HepG2 (cell line): Measurements from ENCODE around the gene TLNRD1. TPM values are rescaled to one million over a fixed set of nuclear protein-coding genes. Genes with fewer than 3 reads are reported as not detected.

ENCODE experiments used
- ATAC-seq: fragments of 200-7000 bp; cut with Tn5 transposase; 3 replicates; pipeline ENCODE4 v1.9.1; 2020; ENCODE audit warnings: mild to moderate bottlenecking, moderate library complexity
- BruUV-seq: library from RNA; stranded (reverse); fragments of 400-500 nt; replicated peaks from 2 replicates; lab custom pipeline; 2021; lab: Mats Ljungman, UMichigan
- CTCF ChIA-PET: fragments of 300-600 bp; formaldehyde crosslinking; extraction: SDS; loops from one replicate; lab custom pipeline; 2021; ENCODE audit warnings: low total read pairs, inconsistent platforms, low intra/inter-chr PET ratio; lab: Yijun Ruan, JAX
- POLR2A ChIA-PET: fragments of 350-600 bp; sonication (Branson Sonifier 250); formaldehyde crosslinking; loops from one replicate; lab custom pipeline; 2020; ENCODE audit warnings: antibody characterized with exemption, inconsistent platforms; lab: Yijun Ruan, JAX
- DNase-seq: peaks from one replicate; pipeline ENCODE4 v3.0.0-alpha.2; 2015; ENCODE audit warnings: low spot score
- FAIRE-seq: peaks from 3 replicates; lab custom pipeline; 2011; peaks lifted over from hg19 to GRCh38; lab: Jason Lieb, UNC
- H2AFZ ChIP-seq: one replicate; pipeline ENCODE4 v1.6.1; 2011; ENCODE audit warnings: low read length, inconsistent platforms
- H3K27ac ChIP-seq: fragments of 300-600 bp; 3 replicates; pipeline ENCODE4 v1.8.0; 2011; ENCODE audit warnings: mixed run types, mild to moderate bottlenecking, mixed read lengths, low read length, inconsistent platforms; ENCODE audit not compliant: insufficient read depth; ENCODE audit errors: extremely low read length
- H3K27me3 ChIP-seq, 2 experiments: fragments of 200-600 bp in 1 of 2; 2 replicates in 1 of 2; 3 replicates in 1 of 2; pipeline versions ENCODE4 v1.6.0 to v1.8.0; 2011; ENCODE audit warnings: low read length in 2 of 2, mild to moderate bottlenecking in 2 of 2, moderate library complexity in 2 of 2, inconsistent platforms in 1 of 2; ENCODE audit not compliant: insufficient read depth in 2 of 2, control insufficient read depth in 1 of 2
- H3K36me3 ChIP-seq, 2 experiments: fragments of 200-600 bp in 1 of 2; replicated peaks in 1 of 2; 2 replicates in 1 of 2; 3 replicates in 1 of 2; pipeline versions ENCODE4 v1.5.1 to v1.8.0; 2011; ENCODE audit warnings: low read length in 2 of 2, inconsistent platforms in 1 of 2; ENCODE audit not compliant: insufficient read depth in 2 of 2, control insufficient read depth in 1 of 2
- H3K4me1 ChIP-seq: 2 replicates; pipeline ENCODE4 v1.5.1; 2012; ENCODE audit warnings: low read length, inconsistent platforms; ENCODE audit not compliant: insufficient read depth
- H3K4me2 ChIP-seq: 2 replicates; pipeline ENCODE4 v1.6.0; 2011; ENCODE audit warnings: low read depth, low read length, inconsistent platforms
- H3K4me3 ChIP-seq, 3 experiments: fragments of 200-600 bp in 1 of 3; sonication (generic), shearing (Covaris generic) in 1 of 3; replicated peaks in 1 of 3; 2 replicates each; pipeline ENCODE4 v1.5.1; 2011 to 2016; ENCODE audit warnings: low read length in 3 of 3, inconsistent platforms in 2 of 3, low read depth in 2 of 3, mild to moderate bottlenecking in 2 of 3, control low read depth in 1 of 3, mixed read lengths in 1 of 3; ENCODE audit not compliant: insufficient read depth in 1 of 3
- H3K79me2 ChIP-seq: one replicate; pipeline ENCODE4 v1.6.1; 2011; ENCODE audit warnings: low read length, inconsistent platforms; ENCODE audit not compliant: insufficient read depth
- H3K9ac ChIP-seq: 2 replicates; pipeline ENCODE4 v1.6.0; 2011; ENCODE audit warnings: mild to moderate bottlenecking, low read depth, low read length, inconsistent platforms; ENCODE audit not compliant: insufficient read depth
- H3K9me3 ChIP-seq: 2 replicates; pipeline ENCODE4 v1.5.1; 2012; ENCODE audit warnings: mild to moderate bottlenecking, low read length
- H4K20me1 ChIP-seq: 2 replicates; pipeline ENCODE4 v1.6.0; 2011; ENCODE audit warnings: inconsistent platforms, mild to moderate bottlenecking, low read length, moderate library complexity; ENCODE audit not compliant: insufficient read depth
- AHDC1 ChIP-seq: sonication (generic); formaldehyde crosslinking; IDR thresholded peaks from 2 replicates; pipeline ENCODE4 v1.5.1; 2020; ENCODE audit warnings: mild to moderate bottlenecking, missing genetic modification reagents, borderline replicate concordance
- KDM5B ChIP-seq: sonication (generic); formaldehyde crosslinking; IDR thresholded peaks from 2 replicates; pipeline ENCODE4 v1.4.0; 2020; ENCODE audit warnings: missing genetic modification reagents, mild to moderate bottlenecking, borderline replicate concordance
- KLF13 ChIP-seq: sonication (generic); formaldehyde crosslinking; IDR thresholded peaks from 2 replicates; pipeline ENCODE4 v1.4.0; 2020; ENCODE audit warnings: mild to moderate bottlenecking, missing genetic modification reagents
- MED13 ChIP-seq: sonication (generic); formaldehyde crosslinking; IDR thresholded peaks from 2 replicates; pipeline ENCODE4 v1.5.0; 2020; ENCODE audit warnings: missing genetic modification reagents
- NAIF1 ChIP-seq: sonication (generic); formaldehyde crosslinking; IDR thresholded peaks from 2 replicates; pipeline ENCODE4 v1.5.0; 2020; ENCODE audit warnings: mild to moderate bottlenecking, missing genetic modification reagents, borderline replicate concordance
- THAP11 ChIP-seq: IDR thresholded peaks from 2 replicates; pipeline ENCODE4 v1.6.1; 2016; ENCODE audit warnings: missing biosample characterization, missing genetic modification reagents
- ZNF496 ChIP-seq: sonication (generic); formaldehyde crosslinking; IDR thresholded peaks from 2 replicates; pipeline ENCODE4 v1.8.1; 2023; ENCODE audit warnings: mild to moderate bottlenecking, moderate library complexity, missing genetic modification reagents; ENCODE audit not compliant: insufficient replicate concordance
- ZNF598 ChIP-seq: sonication (generic); formaldehyde crosslinking; IDR thresholded peaks from 2 replicates; pipeline ENCODE4 v1.5.1; 2020; ENCODE audit warnings: mild to moderate bottlenecking, missing genetic modification reagents, borderline replicate concordance
- ZNF678 ChIP-seq: sonication (generic); formaldehyde crosslinking; IDR thresholded peaks from 2 replicates; pipeline ENCODE4 v1.4.0; 2020; ENCODE audit warnings: mild to moderate bottlenecking, missing genetic modification reagents
- ZNF724P ChIP-seq: sonication (generic); formaldehyde crosslinking; IDR thresholded peaks from 2 replicates; pipeline ENCODE4 v1.8.0; 2022; ENCODE audit warnings: missing genetic modification reagents, borderline replicate concordance
- ZNF766 ChIP-seq: sonication (generic); formaldehyde crosslinking; IDR thresholded peaks from 2 replicates; pipeline ENCODE4 v1.5.0; 2020; ENCODE audit warnings: missing genetic modification reagents, borderline replicate concordance
- WGBS: methylation state at CpG from one replicate; pipeline ENCODE4 v1.1.6; 2017; ENCODE audit warnings: low lambda C conversion rate; 5-methylcytosine and 5-hydroxymethylcytosine counted together
- in situ Hi-C: cut with HindIII; loops from 2 replicates; pipeline ENCODE4 v1.10.0; 2017; ENCODE audit warnings: low pct_unique_long_range_greater_than_20kb; ENCODE audit not compliant: extremely low pct_ligation_motif_present
- intact Hi-C: fragments of 100-400 bp; cut with micrococcal nuclease; formaldehyde crosslinking; loops from one replicate; pipeline ENCODE4 v1.10.0; 2022; ENCODE audit not compliant: unreplicated experiment
- polyA plus RNA-seq, 8 experiments: library from polyadenylated mRNA; depleted of rRNA in 3 of 8; stranded (reverse) in 7 of 8; unstranded in 1 of 8; fragments of >200 nt; fragmentation: Illumina TruSeq in 4 of 8; extraction: Trizol in 4 of 8; gene quantifications; 2 replicates each; pipeline versions ENCODE4 v1.2.1 to v1.2.3, GENCODE V29; 2011 to 2016; ENCODE audit warnings: low read depth in 4 of 8, missing spikeins in 1 of 8, mixed read lengths in 1 of 8; ENCODE audit not compliant: insufficient read depth in 1 of 8
- total RNA-seq, 5 experiments: library from RNA; depleted of rRNA; stranded (reverse); fragments of >200 nt; fragmentation: Illumina TruSeq; extraction: Trizol; gene quantifications; 2 replicates each; pipeline ENCODE4 v1.2.3, GENCODE V29; 2016; ENCODE audit warnings: low read depth in 1 of 5
- TF ChIP-seq, protein P1 (sequence below): IDR thresholded peaks from 2 replicates; pipeline ENCODE4 v1.6.1; 2012; ENCODE audit warnings: inconsistent platforms
- TF ChIP-seq, protein P2 (sequence below): sonication (generic); formaldehyde crosslinking; IDR thresholded peaks from 2 replicates; pipeline ENCODE4 v1.4.0; 2020; ENCODE audit warnings: missing genetic modification reagents
- TF ChIP-seq, protein P3 (sequence below): IDR thresholded peaks from 2 replicates; pipeline ENCODE4 v1.6.1; 2012; ENCODE audit warnings: low read depth, low read length, improper control_type of control experiment

The TLNRD1 gene
- total and polyA plus RNA-seq, 2 of the 13 experiments (the other 11 are each of a cell fraction or from before 2014, with no cell fraction given) = 3.4 to 5.3 TPM

GRCh38 chr15:81007428-81008064 is 6.8 kb downstream of the TLNRD1 start:
- no TSS peak for BruUV-seq
- H3K4me1 ChIP-seq = peaks cover 13% of the 10 kb centered on the region
- H3K79me2 ChIP-seq = no peaks in the 10 kb centered on the region
- H3K4me3 ChIP-seq = no peak overlapping the region
- 63% methylated on average over 6 of the region's 6 CpGs for WGBS
- FAIRE-seq = no peak
- no peaks in the 10 kb centered on the region for H3K9me3 ChIP-seq
- ATAC-seq = no peak; the same call in 2 of the 3 replicates
- H4K20me1 ChIP-seq = no peaks in the 10 kb centered on the region; the same call in 1 of the 2 replicates
- H3K4me2 ChIP-seq = no peak overlapping the region
- H3K9ac ChIP-seq = no peak overlapping the region
- no peak for DNase-seq
- ChIA-PET CTCF (no interaction called here), POLR2A (no interaction called here)
- intact Hi-C loops (no loop called here), in situ Hi-C loops (no loop called here)
- no peak overlapping the region for H3K27ac ChIP-seq
- no peaks in the 10 kb centered on the region; a peak in 1 of 5 replicates for H3K27me3 ChIP-seq
- H2AFZ ChIP-seq = no peak overlapping the region
- no peaks in the 10 kb centered on the region; a peak in 1 of 5 replicates for H3K36me3 ChIP-seq
- no peak for TF ChIP-seq KLF13 (CRISPR knock-in tag)
- no peak for TF ChIP-seq ZNF598 (CRISPR knock-in tag)
- TF ChIP-seq, protein P1, sequence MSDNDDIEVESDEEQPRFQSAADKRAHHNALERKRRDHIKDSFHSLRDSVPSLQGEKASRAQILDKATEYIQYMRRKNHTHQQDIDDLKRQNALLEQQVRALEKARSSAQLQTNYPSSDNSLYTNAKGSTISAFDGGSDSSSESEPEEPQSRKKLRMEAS = no peak
- no peak for TF ChIP-seq ZNF496 (CRISPR knock-in tag)
- no peak for TF ChIP-seq NAIF1 (CRISPR knock-in tag)
- TF ChIP-seq, protein P2, sequence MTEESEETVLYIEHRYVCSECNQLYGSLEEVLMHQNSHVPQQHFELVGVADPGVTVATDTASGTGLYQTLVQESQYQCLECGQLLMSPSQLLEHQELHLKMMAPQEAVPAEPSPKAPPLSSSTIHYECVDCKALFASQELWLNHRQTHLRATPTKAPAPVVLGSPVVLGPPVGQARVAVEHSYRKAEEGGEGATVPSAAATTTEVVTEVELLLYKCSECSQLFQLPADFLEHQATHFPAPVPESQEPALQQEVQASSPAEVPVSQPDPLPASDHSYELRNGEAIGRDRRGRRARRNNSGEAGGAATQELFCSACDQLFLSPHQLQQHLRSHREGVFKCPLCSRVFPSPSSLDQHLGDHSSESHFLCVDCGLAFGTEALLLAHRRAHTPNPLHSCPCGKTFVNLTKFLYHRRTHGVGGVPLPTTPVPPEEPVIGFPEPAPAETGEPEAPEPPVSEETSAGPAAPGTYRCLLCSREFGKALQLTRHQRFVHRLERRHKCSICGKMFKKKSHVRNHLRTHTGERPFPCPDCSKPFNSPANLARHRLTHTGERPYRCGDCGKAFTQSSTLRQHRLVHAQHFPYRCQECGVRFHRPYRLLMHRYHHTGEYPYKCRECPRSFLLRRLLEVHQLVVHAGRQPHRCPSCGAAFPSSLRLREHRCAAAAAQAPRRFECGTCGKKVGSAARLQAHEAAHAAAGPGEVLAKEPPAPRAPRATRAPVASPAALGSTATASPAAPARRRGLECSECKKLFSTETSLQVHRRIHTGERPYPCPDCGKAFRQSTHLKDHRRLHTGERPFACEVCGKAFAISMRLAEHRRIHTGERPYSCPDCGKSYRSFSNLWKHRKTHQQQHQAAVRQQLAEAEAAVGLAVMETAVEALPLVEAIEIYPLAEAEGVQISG (CRISPR knock-in tag) = no peak
- TF ChIP-seq, protein P3, sequence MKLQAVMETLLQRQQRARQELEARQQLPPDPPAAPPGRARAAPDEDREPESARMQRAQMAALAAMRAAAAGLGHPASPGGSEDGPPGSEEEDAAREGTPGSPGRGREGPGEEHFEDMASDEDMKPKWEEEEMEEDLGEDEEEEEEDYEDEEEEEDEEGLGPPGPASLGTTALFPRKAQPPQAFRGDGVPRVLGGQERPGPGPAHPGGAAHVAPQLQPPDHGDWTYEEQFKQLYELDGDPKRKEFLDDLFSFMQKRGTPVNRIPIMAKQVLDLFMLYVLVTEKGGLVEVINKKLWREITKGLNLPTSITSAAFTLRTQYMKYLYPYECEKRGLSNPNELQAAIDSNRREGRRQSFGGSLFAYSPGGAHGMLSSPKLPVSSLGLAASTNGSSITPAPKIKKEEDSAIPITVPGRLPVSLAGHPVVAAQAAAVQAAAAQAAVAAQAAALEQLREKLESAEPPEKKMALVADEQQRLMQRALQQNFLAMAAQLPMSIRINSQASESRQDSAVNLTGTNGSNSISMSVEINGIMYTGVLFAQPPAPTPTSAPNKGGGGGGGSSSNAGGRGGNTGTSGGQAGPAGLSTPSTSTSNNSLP = no peak
- no peak for TF ChIP-seq THAP11 (CRISPR knock-in tag)
- no peak for TF ChIP-seq MED13 (CRISPR knock-in tag)
- no peak for TF ChIP-seq AHDC1 (CRISPR knock-in tag)
- no peak for TF ChIP-seq ZNF766 (CRISPR knock-in tag)
- no peak for TF ChIP-seq ZNF724P (CRISPR knock-in tag)
- no peak for TF ChIP-seq ZNF678 (CRISPR knock-in tag)
- no peak for TF ChIP-seq KDM5B (CRISPR knock-in tag)
